Loucy (cell line): ENCODE measurements around the gene CYSTM1.

ENCODE experiments used
- H2AFZ ChIP-seq: fragments of 200-600 bp; sonication (generic); 2 replicates; pipeline ENCODE4 v1.6.0; 2016; ENCODE audit warnings: antibody characterized with exemption, mild to moderate bottlenecking, low read length, moderate library complexity
- H3F3A ChIP-seq: fragments of 200-600 bp; 2 replicates; pipeline ENCODE4 v1.6.0; 2016; ENCODE audit warnings: antibody characterized with exemption, low read depth, mild to moderate bottlenecking
- H3K27me3 ChIP-seq: fragments of 200-600 bp; sonication (generic); 2 replicates; pipeline ENCODE4 v1.6.1; 2014; ENCODE audit warnings: low read length, mild to moderate bottlenecking; ENCODE audit not compliant: insufficient read depth, poor library complexity, severe bottlenecking
- H3K36me3 ChIP-seq: fragments of 200-600 bp; sonication (generic); 2 replicates; pipeline ENCODE4 v1.6.1; 2016; ENCODE audit warnings: low read length; ENCODE audit not compliant: insufficient read depth
- H3K4me1 ChIP-seq: fragments of 200-600 bp; sonication (generic); 2 replicates; pipeline ENCODE4 v1.5.1; 2014; ENCODE audit warnings: low read length, mild to moderate bottlenecking; ENCODE audit not compliant: insufficient read depth, poor library complexity, severe bottlenecking
- H3K4me2 ChIP-seq: fragments of 200-600 bp; sonication (generic); 2 replicates; pipeline ENCODE4 v1.6.0; 2014; ENCODE audit warnings: antibody characterized with exemption, low read length, low read depth, mild to moderate bottlenecking; ENCODE audit not compliant: poor library complexity, severe bottlenecking
- H3K4me3 ChIP-seq: fragments of 200-600 bp; sonication (generic); 2 replicates; pipeline ENCODE4 v1.5.1; 2014; ENCODE audit warnings: low read length, mild to moderate bottlenecking, mixed read lengths; ENCODE audit not compliant: poor library complexity, severe bottlenecking
- H3K79me2 ChIP-seq: fragments of 200-600 bp; sonication (generic); 2 replicates; pipeline ENCODE4 v1.6.1; 2014; ENCODE audit warnings: low read length; ENCODE audit not compliant: insufficient read depth
- H3K9ac ChIP-seq: fragments of 200-600 bp; sonication (generic); 2 replicates; pipeline ENCODE4 v1.6.0; 2014; ENCODE audit warnings: mild to moderate bottlenecking, low read depth, low read length, moderate library complexity; ENCODE audit not compliant: poor library complexity, severe bottlenecking
- H3K9me2 ChIP-seq: fragments of 200-600 bp; sonication (generic); replicated peaks from 2 replicates; pipeline ENCODE4 v1.6.1; 2016; ENCODE audit warnings: low read depth, low read length, mixed read lengths
- H3K9me3 ChIP-seq: fragments of 200-600 bp; sonication (generic); 2 replicates; pipeline ENCODE4 v1.6.1; 2014; ENCODE audit warnings: mild to moderate bottlenecking, antibody characterized with exemption, low read length, low read depth; ENCODE audit not compliant: insufficient read depth
- H4K20me1 ChIP-seq: fragments of 200-600 bp; sonication (generic); 2 replicates; pipeline ENCODE4 v1.6.0; 2014; ENCODE audit warnings: antibody characterized with exemption, low read length, mild to moderate bottlenecking; ENCODE audit not compliant: insufficient read depth, poor library complexity, severe bottlenecking
- CTCF ChIP-seq: fragments of 200-600 bp; sonication (generic); conservative IDR thresholded peaks from 2 replicates; pipeline ENCODE4 v1.5.1; 2014; ENCODE audit warnings: mild to moderate bottlenecking, antibody characterized with exemption, low read length
- EZH2phosphoT487 ChIP-seq: fragments of 200-600 bp; IDR thresholded peaks from 2 replicates; pipeline ENCODE4 v1.6.1; 2018; ENCODE audit warnings: antibody characterized with exemption, mild to moderate bottlenecking, moderate library complexity, borderline replicate concordance

CYSTM1 gene

DNA sequence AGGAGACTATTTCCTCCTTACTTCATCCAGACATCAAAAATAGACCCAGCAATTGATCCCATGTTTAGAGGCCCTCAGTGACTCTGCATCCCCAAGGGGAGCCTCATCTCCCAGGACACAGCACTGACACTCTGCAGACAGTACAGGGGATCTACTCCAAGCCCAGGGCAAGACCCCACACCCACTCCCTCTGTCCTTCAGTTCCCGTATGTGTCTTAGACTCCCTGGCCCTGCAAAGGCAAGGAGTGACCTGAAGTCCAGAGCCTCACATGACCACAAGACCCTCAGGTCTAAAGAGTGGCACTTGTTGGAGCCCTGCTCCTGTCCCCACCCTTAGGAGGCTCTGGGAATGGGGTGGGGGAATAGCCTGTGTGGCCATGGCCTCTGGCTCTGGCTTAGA, 27.5 kb upstream of the CYSTM1 start:
- H2AFZ ChIP-seq: no peak overlapping the region
- H3K4me2 ChIP-seq: no peak overlapping the region
- no peaks in the 10 kb centered on the region for H4K20me1 ChIP-seq
- no peaks in the 10 kb centered on the region for H3K9me2 ChIP-seq
- H3K27me3 ChIP-seq: no peaks in the 10 kb centered on the region
- no peaks in the 10 kb centered on the region for H3K36me3 ChIP-seq
- H3K4me1 ChIP-seq: no peaks in the 10 kb centered on the region
- H3K9me3 ChIP-seq: no peaks in the 10 kb centered on the region
- H3F3A ChIP-seq: no peaks in the 10 kb centered on the region
- H3K4me3 ChIP-seq: no peak overlapping the region
- H3K9ac ChIP-seq: no peak overlapping the region
- H3K79me2 ChIP-seq: no peaks in the 10 kb centered on the region
- TF ChIP-seq CTCF (no peak), EZH2phosphoT487 (no peak)

DNA sequence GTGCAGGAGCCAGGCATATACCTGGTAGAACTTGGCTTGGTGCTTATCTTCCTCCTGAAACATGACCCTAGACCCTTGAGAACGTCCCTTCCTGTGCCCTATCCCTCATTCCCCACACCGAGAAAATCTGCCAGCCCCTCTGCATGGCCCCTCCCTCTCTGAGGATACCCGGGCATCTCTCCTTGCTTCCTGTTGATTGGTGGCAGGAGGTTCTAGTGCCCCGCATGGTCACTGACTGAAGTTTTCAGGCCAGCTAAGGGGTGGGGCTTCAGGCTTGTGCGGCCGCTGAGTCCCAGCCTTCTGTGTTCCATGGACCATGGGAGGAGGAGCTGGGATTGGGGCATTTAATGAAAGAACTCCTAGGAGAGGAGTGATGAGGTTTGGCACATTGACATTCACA, 26.5 kb upstream of the CYSTM1 start:
- no peaks in the 10 kb centered on the region for H3K36me3 ChIP-seq

GRCh38 chr5:140150201-140150600, 24.8 kb upstream of the CYSTM1 start:
- Histone ChIP-seq H3K9ac (no peak overlapping the region), H3K27me3 (no peaks in the 10 kb centered on the region), H2AFZ (no peak overlapping the region), H3K4me3 (no peak overlapping the region), H3K4me2 (no peak overlapping the region), H3K4me1 (no peaks in the 10 kb centered on the region), H3K9me3 (no peaks in the 10 kb centered on the region), H3K79me2 (no peaks in the 10 kb centered on the region), H3K36me3 (no peaks in the 10 kb centered on the region), H3F3A (no peaks in the 10 kb centered on the region), H4K20me1 (no peaks in the 10 kb centered on the region), H3K9me2 (no peaks in the 10 kb centered on the region)
- no peak for TF ChIP-seq CTCF
- no peak for TF ChIP-seq EZH2phosphoT487

More for the DNA sequence above, 26.5 kb upstream of the CYSTM1 start:
- Histone ChIP-seq H3K4me2 (no peak overlapping the region), H3F3A (no peaks in the 10 kb centered on the region), H3K9me2 (no peaks in the 10 kb centered on the region), H4K20me1 (no peaks in the 10 kb centered on the region), H3K79me2 (no peaks in the 10 kb centered on the region), H2AFZ (no peak overlapping the region), H3K9me3 (no peaks in the 10 kb centered on the region), H3K27me3 (no peaks in the 10 kb centered on the region), H3K4me1 (no peaks in the 10 kb centered on the region), H3K4me3 (no peak overlapping the region), H3K9ac (no peak overlapping the region)
- TF ChIP-seq CTCF: no peak; the same call in 1 of the 2 replicates
